ENCODE measurements around the gene EPS15.
"Not testable (repeated sequence)": the region's sequence is repeated elsewhere in the genome, so short reads cannot be mapped to it uniquely, and the experiment has no call there.

Gene EPS15

GRCh38 chr1:51543858-51544257 is 24.8 kb upstream of the EPS15 start:
- H2AFZ ChIP-seq (ENCODE audit: low read length, unreplicated experiment): no peak overlapping the region
- no peaks in the 10 kb centered on the region for H3K79me2 ChIP-seq (ENCODE audit: control insufficient read depth, insufficient read depth, low read length, unreplicated experiment)
- peaks cover 9% of the 10 kb centered on the region for H3K4me1 ChIP-seq (ENCODE audit: control insufficient read depth, insufficient read depth, low read length, unreplicated experiment)
- no peak overlapping the region for H3K4me3 ChIP-seq (ENCODE audit: low read depth, low read length)
- H3K27me3 ChIP-seq (ENCODE audit: insufficient read depth, low read length): no peaks in the 10 kb centered on the region
- H3K27ac ChIP-seq (ENCODE audit: low read depth, low read length): no peak overlapping the region
- no peaks in the 10 kb centered on the region for H3K36me3 ChIP-seq (ENCODE audit: insufficient read depth, low read length)

- no peak overlapping the region for H3K4me3 ChIP-seq (ENCODE audit: low read depth, low read length)
- H3K4me1 ChIP-seq (ENCODE audit: control insufficient read depth, insufficient read depth, low read length, unreplicated experiment): peaks cover 7% of the 10 kb centered on the region
- H3K27me3 ChIP-seq (ENCODE audit: insufficient read depth, low read length): no peaks in the 10 kb centered on the region
- no peaks in the 10 kb centered on the region for H3K79me2 ChIP-seq (ENCODE audit: control insufficient read depth, insufficient read depth, low read length, unreplicated experiment)
- H3K36me3 ChIP-seq (ENCODE audit: insufficient read depth, low read length): no peaks in the 10 kb centered on the region
- no peak overlapping the region for H3K27ac ChIP-seq (ENCODE audit: low read depth, low read length)
- no peak overlapping the region for H2AFZ ChIP-seq (ENCODE audit: low read length, unreplicated experiment)
These were observed 23.3 kb upstream of the EPS15 start for GRCh38 chr1:51542158-51542953.

- Histone ChIP-seq H3K27ac (ENCODE audit: low read depth, low read length) (no peak overlapping the region), H3K27me3 (ENCODE audit: insufficient read depth, low read length) (no peaks in the 10 kb centered on the region), H3K79me2 (ENCODE audit: control insufficient read depth, insufficient read depth, low read length, unreplicated experiment) (no peaks in the 10 kb centered on the region), H3K36me3 (ENCODE audit: insufficient read depth, low read length) (no peaks in the 10 kb centered on the region), H3K4me1 (ENCODE audit: control insufficient read depth, insufficient read depth, low read length, unreplicated experiment) (peaks cover 7% of the 10 kb centered on the region), H2AFZ (ENCODE audit: low read length, unreplicated experiment) (peak overlapping the region; percentile 27), H3K4me3 (ENCODE audit: low read depth, low read length) (no peak overlapping the region)
These were observed 22.4 kb upstream of the EPS15 start for GRCh38 chr1:51541313-51542050.

GRCh38 chr1:51537568-51537967 is 18.5 kb upstream of the EPS15 start:
- no peak overlapping the region for H3K27ac ChIP-seq (ENCODE audit: low read depth, low read length)
- no peaks in the 10 kb centered on the region for H3K79me2 ChIP-seq (ENCODE audit: control insufficient read depth, insufficient read depth, low read length, unreplicated experiment)
- no peaks in the 10 kb centered on the region for H3K27me3 ChIP-seq (ENCODE audit: insufficient read depth, low read length)
- H2AFZ ChIP-seq (ENCODE audit: low read length, unreplicated experiment): no peak overlapping the region
- no peaks in the 10 kb centered on the region for H3K36me3 ChIP-seq (ENCODE audit: insufficient read depth, low read length)
- no peak overlapping the region for H3K4me3 ChIP-seq (ENCODE audit: low read depth, low read length)
- H3K4me1 ChIP-seq (ENCODE audit: control insufficient read depth, insufficient read depth, low read length, unreplicated experiment): peaks cover 13% of the 10 kb centered on the region

- Histone ChIP-seq H3K27ac (ENCODE audit: low read depth, low read length) (no peak overlapping the region), H2AFZ (ENCODE audit: low read length, unreplicated experiment) (peak overlapping the region; percentile 93), H3K36me3 (ENCODE audit: insufficient read depth, low read length) (no peaks in the 10 kb centered on the region), H3K4me3 (ENCODE audit: low read depth, low read length) (no peak overlapping the region), H3K4me1 (ENCODE audit: control insufficient read depth, insufficient read depth, low read length, unreplicated experiment) (peaks cover 7% of the 10 kb centered on the region), H3K27me3 (ENCODE audit: insufficient read depth, low read length) (no peaks in the 10 kb centered on the region), H3K79me2 (ENCODE audit: control insufficient read depth, insufficient read depth, low read length, unreplicated experiment) (no peaks in the 10 kb centered on the region)
These were observed 16.0 kb upstream of the EPS15 start for GRCh38 chr1:51535006-51535592.

GRCh38 chr1:51534447-51534846 is 15.4 kb upstream of the EPS15 start:
- Histone ChIP-seq H3K27ac (ENCODE audit: low read depth, low read length) (no peak overlapping the region), H2AFZ (ENCODE audit: low read length, unreplicated experiment) (peak overlapping the region; percentile 93), H3K36me3 (ENCODE audit: insufficient read depth, low read length) (no peaks in the 10 kb centered on the region)

GRCh38 chr1:51532853-51533252 is 13.8 kb upstream of the EPS15 start:
- Histone ChIP-seq H3K27ac (ENCODE audit: low read depth, low read length) (no peak overlapping the region), H3K36me3 (ENCODE audit: insufficient read depth, low read length) (no peaks in the 10 kb centered on the region), H3K27me3 (ENCODE audit: insufficient read depth, low read length) (no peaks in the 10 kb centered on the region), H3K4me1 (ENCODE audit: control insufficient read depth, insufficient read depth, low read length, unreplicated experiment) (peaks cover 7% of the 10 kb centered on the region), H2AFZ (ENCODE audit: low read length, unreplicated experiment) (no peak overlapping the region), H3K79me2 (ENCODE audit: control insufficient read depth, insufficient read depth, low read length, unreplicated experiment) (no peaks in the 10 kb centered on the region), H3K4me3 (ENCODE audit: low read depth, low read length) (no peak overlapping the region)

More at GRCh38 chr1:51534447-51534846, 15.4 kb upstream of the EPS15 start:
- no peaks in the 10 kb centered on the region for H3K27me3 ChIP-seq (ENCODE audit: insufficient read depth, low read length)
- H3K79me2 ChIP-seq (ENCODE audit: control insufficient read depth, insufficient read depth, low read length, unreplicated experiment): no peaks in the 10 kb centered on the region
- no peak overlapping the region for H3K4me3 ChIP-seq (ENCODE audit: low read depth, low read length)
- H3K4me1 ChIP-seq (ENCODE audit: control insufficient read depth, insufficient read depth, low read length, unreplicated experiment): peaks cover 7% of the 10 kb centered on the region

GRCh38 chr1:51530447-51530846 is 11.4 kb upstream of the EPS15 start:
- H3K4me3 ChIP-seq (ENCODE audit: low read depth, low read length); H3K36me3 ChIP-seq (ENCODE audit: insufficient read depth, low read length); H3K4me1 ChIP-seq (ENCODE audit: control insufficient read depth, insufficient read depth, low read length, unreplicated experiment); H3K27me3 ChIP-seq (ENCODE audit: insufficient read depth, low read length); H3K27ac ChIP-seq (ENCODE audit: low read depth, low read length); H3K79me2 ChIP-seq (ENCODE audit: control insufficient read depth, insufficient read depth, low read length, unreplicated experiment); H2AFZ ChIP-seq (ENCODE audit: low read length, unreplicated experiment): not testable (repeated sequence)

GRCh38 chr1:51527144-51527543 is 8.1 kb upstream of the EPS15 start:
- H3K79me2 ChIP-seq (ENCODE audit: control insufficient read depth, insufficient read depth, low read length, unreplicated experiment): no peaks in the 10 kb centered on the region
- H3K27ac ChIP-seq (ENCODE audit: low read depth, low read length): no peak overlapping the region
- no peak overlapping the region for H3K4me3 ChIP-seq (ENCODE audit: low read depth, low read length)
- H3K27me3 ChIP-seq (ENCODE audit: insufficient read depth, low read length): no peaks in the 10 kb centered on the region
- no peaks in the 10 kb centered on the region for H3K36me3 ChIP-seq (ENCODE audit: insufficient read depth, low read length)
- H2AFZ ChIP-seq (ENCODE audit: low read length, unreplicated experiment): no peak overlapping the region
- H3K4me1 ChIP-seq (ENCODE audit: control insufficient read depth, insufficient read depth, low read length, unreplicated experiment): no peaks in the 10 kb centered on the region

GRCh38 chr1:51526248-51526647 is 7.2 kb upstream of the EPS15 start:
- Histone ChIP-seq H3K79me2 (ENCODE audit: control insufficient read depth, insufficient read depth, low read length, unreplicated experiment) (no peaks in the 10 kb centered on the region), H3K4me3 (ENCODE audit: low read depth, low read length) (no peak overlapping the region), H3K27ac (ENCODE audit: low read depth, low read length) (no peak overlapping the region), H3K36me3 (ENCODE audit: insufficient read depth, low read length) (no peaks in the 10 kb centered on the region), H3K4me1 (ENCODE audit: control insufficient read depth, insufficient read depth, low read length, unreplicated experiment) (no peaks in the 10 kb centered on the region), H2AFZ (ENCODE audit: low read length, unreplicated experiment) (no peak overlapping the region), H3K27me3 (ENCODE audit: insufficient read depth, low read length) (no peaks in the 10 kb centered on the region)
